Stimulated activated CD4-positive, alpha-beta T cell treated with anti-CD3 and anti-CD28 coated beads, TNF-alpha, amount 100 ng/mL, for 1 hour (primary cell): ENCODE measurements around the gene RGPD3.

Source experiments
- DNase-seq, 3 donors: peaks; one replicate each; pipeline ENCODE4 v3.0.0-alpha.2; 2020; ENCODE audit warnings: low read depth in 3 of 3, low spot score in 1 of 3

The RGPD3 gene

GRCh38 chr2:106343274-106343673 lies 124.9 kb downstream of the RGPD3 start:
- no peak for DNase-seq

GRCh38 chr2:106342831-106343251 lies 125.4 kb downstream of the RGPD3 start:
- no peak for DNase-seq

GRCh38 chr2:106341666-106342065 lies 126.5 kb downstream of the RGPD3 start:
- DNase-seq, result no peak
